HFF-Myc (cell line): Measurements from ENCODE around the gene AK2.

ENCODE experiments used
- DNase-seq: peaks from one replicate; pipeline ENCODE4 v3.0.0-alpha.2; 2011; ENCODE audit warnings: low read depth; ENCODE audit errors: extremely low read depth
- H3K4me3 ChIP-seq: replicated peaks from 2 replicates; pipeline ENCODE4 v1.5.1; 2011; ENCODE audit warnings: low read depth, mild to moderate bottlenecking, control low read depth, low read length
- TF ChIP-seq, protein P1 (sequence below): IDR thresholded peaks from 2 replicates; pipeline ENCODE4 v1.5.1; 2012; ENCODE audit warnings: mild to moderate bottlenecking, low read depth, low read length, control low read depth; ENCODE audit errors: missing control alignments

Gene AK2

DNA sequence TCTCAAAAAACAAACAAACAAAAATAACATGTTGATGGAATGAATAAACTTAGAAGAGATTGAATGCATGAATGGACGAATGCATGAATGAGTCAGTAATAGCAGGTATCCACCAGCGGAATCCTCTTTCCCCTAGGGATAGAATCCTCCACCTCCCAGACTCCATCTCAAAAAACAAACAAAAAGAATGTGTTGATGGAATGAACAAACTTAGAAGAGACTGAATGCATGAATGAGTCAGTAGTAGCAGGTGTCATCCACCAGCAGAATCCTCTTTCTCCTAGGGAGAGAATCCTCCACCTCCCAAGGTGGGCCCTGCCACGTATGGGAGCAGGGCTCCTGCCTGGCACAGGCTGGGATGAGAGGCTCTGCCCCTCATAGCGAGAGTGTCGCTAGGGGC is 45.3 kb downstream of the AK2 start:
- no peak for DNase-seq
- H3K4me3 ChIP-seq, result no peak overlapping the region
- TF ChIP-seq, protein P1, sequence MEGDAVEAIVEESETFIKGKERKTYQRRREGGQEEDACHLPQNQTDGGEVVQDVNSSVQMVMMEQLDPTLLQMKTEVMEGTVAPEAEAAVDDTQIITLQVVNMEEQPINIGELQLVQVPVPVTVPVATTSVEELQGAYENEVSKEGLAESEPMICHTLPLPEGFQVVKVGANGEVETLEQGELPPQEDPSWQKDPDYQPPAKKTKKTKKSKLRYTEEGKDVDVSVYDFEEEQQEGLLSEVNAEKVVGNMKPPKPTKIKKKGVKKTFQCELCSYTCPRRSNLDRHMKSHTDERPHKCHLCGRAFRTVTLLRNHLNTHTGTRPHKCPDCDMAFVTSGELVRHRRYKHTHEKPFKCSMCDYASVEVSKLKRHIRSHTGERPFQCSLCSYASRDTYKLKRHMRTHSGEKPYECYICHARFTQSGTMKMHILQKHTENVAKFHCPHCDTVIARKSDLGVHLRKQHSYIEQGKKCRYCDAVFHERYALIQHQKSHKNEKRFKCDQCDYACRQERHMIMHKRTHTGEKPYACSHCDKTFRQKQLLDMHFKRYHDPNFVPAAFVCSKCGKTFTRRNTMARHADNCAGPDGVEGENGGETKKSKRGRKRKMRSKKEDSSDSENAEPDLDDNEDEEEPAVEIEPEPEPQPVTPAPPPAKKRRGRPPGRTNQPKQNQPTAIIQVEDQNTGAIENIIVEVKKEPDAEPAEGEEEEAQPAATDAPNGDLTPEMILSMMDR, result no peak

DNA sequence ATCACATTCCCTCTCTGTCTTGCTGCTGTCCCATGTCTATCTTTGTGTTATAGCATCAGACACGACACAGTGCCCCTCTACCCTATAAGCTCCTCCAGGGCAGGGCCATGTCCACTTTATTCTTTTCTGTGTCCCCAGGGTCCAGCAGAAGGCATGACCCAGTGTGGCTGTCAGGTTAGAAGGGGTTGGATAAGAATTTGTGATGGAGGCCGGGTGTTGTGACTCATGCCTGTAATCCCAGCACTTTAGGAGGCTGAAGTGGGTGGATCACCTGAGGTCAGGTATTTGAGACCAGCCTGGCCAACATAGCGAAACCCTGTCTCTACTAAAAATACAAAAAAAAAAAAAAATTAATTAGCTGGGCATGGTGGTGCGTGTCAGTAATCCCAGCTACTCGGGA is 45.8 kb downstream of the AK2 start:
- TF ChIP-seq, protein P1, result no peak
- no peak for DNase-seq
- no peak overlapping the region for H3K4me3 ChIP-seq

DNA sequence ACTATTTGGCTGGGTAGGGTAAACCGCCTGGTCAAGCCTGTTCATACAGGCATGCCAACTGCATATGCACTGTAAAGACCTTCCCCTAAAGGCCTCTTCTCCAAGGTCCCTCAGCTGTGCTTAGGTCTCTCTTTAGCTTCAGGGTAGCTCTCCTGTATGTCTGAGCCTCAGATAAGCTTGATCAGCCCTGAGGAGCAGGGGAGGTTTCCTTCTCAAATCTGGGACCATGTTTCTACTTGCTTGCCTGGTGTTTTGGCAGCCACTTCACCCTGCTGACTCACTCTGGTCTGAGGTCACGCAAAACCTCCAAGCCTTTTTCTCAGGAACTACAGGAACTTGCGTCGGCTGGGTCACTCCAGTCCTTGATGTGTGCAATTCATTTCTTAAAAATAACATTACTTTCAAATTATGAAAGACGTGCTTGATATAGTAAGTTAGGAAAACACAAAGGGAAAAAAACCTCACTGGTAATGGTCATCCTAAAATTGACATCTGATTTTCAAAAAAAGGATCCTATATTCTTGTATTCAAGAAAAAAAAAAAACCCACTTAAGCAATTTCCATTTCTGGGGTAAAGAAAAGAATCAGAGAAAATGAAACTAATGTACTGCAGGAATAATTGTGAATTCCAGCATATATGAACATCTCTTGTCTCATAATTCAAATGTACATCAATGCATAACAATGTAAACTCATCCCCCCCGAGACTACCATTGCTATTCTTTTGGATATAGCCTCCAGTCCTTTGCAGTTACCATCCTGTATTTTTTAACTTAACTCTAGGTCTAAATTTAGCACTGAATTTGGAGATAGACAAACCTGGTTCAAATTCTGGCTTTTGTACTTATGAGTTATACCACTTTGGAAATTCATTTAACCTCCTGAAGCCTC is 47.3 kb downstream of the AK2 start:
- no peak overlapping the region for H3K4me3 ChIP-seq
- TF ChIP-seq, protein P1, result no peak
- DNase-seq, result peak; percentile 79

DNA sequence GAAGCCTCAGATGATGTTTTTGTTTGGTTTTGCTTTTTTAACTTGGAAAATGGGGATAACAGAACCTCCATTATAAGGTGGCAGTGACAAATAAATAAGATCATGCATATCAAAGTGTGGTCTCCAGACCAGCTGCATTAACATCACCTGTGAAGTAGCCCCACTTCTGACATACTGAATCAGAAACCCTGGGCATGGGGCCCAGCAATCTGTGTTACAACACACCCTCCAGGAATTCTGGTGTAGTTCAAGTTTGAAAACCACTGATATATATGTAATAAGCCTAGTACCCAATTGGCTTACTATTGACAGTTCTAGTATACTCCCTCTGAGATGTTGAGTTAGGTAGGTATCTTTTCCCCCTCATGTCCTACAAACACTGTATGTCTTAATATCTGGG is 48.0 kb downstream of the AK2 start:
- TF ChIP-seq, protein P1, result no peak
- DNase-seq, result no peak
- H3K4me3 ChIP-seq, result no peak overlapping the region

DNA sequence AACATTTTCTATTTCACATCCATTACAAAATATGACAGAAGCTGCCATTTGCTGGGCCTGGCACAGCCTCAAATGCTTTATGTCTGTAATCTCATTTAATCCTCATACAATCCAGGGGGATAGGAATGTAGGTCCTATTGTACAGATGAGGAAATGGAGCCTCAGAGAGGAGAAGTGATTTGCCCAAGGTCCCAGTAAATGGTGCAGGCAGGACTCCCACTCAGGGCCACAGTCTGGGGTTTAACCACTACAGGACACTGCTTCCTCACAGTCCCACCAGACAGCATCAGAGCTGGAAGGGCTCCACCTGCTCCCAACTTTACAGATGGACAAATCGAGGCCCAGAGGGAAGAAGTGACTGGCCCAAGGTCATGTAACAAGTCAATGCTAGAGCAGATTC is 51.5 kb downstream of the AK2 start:
- no peak for DNase-seq
- TF ChIP-seq, protein P1, result no peak
- no peak overlapping the region for H3K4me3 ChIP-seq

- DNase-seq, result no peak
- no peak overlapping the region for H3K4me3 ChIP-seq
- TF ChIP-seq, protein P1, result no peak
These were observed 52.1 kb downstream of the AK2 start for GRCh38 chr1:32984455-32985171.

- DNase-seq, result no peak
- TF ChIP-seq, protein P1, result no peak
- no peak overlapping the region for H3K4me3 ChIP-seq
These were observed 52.6 kb downstream of the AK2 start for GRCh38 chr1:32984090-32984454.
